HG03521 (cell line): ENCODE results near the gene MCAM.

ENCODE experiments used
- ATAC-seq: cut with Tn5 transposase; IDR thresholded peaks from one replicate; pipeline ENCODE4 v1.9.1; 2021; ENCODE audit warnings: mild to moderate bottlenecking, moderate library complexity; ENCODE audit not compliant: unreplicated experiment

MCAM gene, protein sequence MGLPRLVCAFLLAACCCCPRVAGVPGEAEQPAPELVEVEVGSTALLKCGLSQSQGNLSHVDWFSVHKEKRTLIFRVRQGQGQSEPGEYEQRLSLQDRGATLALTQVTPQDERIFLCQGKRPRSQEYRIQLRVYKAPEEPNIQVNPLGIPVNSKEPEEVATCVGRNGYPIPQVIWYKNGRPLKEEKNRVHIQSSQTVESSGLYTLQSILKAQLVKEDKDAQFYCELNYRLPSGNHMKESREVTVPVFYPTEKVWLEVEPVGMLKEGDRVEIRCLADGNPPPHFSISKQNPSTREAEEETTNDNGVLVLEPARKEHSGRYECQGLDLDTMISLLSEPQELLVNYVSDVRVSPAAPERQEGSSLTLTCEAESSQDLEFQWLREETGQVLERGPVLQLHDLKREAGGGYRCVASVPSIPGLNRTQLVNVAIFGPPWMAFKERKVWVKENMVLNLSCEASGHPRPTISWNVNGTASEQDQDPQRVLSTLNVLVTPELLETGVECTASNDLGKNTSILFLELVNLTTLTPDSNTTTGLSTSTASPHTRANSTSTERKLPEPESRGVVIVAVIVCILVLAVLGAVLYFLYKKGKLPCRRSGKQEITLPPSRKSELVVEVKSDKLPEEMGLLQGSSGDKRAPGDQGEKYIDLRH

DNA sequence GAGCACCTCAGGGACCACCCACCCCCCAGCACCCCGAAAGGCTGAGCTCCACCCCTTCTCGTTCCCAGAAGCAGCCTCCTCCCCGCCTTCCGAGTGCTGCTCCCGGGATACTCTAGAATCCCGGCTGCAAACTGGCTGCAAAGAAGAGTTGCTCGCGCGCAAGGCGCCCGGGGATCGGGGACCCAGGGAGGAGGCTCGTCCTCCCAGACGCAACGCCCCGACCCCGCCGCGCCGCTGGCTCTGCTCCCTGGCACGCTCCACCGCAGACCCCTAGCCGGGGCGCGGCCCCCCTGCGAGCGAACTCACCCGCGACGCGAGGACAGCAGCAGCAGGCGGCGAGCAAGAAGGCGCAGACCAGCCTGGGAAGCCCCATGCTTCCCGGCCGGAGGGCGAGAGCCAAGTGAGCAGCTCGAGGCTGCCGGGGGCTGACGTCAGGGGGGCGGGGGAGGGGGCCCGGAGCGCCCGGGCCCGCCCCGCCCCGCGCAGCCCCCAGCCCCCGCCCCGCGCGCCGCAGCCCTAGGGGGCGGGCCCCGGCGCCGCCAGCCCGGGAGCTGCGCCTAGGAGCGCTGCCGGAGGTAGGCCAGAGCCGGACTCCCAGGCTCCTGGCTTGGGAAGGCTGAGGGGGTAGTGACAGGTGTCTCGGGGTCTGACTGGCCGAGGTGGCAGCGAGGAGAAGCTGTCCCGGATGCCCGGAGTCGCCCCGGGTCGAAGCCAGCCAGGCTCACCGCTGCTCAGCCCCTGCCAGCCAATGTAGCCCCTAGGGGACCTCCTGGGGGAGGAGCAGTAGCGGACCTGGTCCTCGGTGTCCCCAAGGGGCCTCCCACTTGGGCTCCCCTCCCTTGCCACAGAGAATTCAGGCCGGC lies at the start of gene MCAM:
MCAM (minus strand) TSS at position 402 of the 863 bp plus-strand sequence; CDS start at position 373, 29 bp downstream.
- no peak for ATAC-seq

DNA sequence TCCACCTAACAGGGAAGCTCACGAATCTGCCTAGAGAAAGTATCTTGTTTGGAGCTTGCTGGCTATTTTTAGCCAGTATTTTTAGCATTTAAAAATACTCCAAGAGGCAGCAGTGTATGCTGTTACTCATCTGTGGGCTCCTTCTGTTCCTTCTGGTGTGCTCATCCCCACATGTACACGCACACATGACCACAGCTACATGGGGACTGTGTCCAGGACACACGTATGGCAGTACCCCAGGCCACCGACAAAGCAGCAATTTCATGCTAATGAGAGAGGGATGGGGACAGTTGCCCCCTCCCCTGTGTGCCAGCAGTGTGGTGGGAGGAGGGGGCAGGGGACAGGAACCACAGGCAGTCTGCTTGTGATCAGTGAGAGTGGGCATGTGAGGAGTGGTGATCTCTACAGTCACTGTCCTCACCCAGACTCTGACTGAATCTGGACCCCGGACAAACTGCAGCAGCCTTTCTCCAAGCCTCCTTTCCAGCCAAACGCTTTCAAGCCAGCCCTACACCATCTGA lies 48.2 kb upstream of the MCAM start:
- ATAC-seq: no peak

DNA sequence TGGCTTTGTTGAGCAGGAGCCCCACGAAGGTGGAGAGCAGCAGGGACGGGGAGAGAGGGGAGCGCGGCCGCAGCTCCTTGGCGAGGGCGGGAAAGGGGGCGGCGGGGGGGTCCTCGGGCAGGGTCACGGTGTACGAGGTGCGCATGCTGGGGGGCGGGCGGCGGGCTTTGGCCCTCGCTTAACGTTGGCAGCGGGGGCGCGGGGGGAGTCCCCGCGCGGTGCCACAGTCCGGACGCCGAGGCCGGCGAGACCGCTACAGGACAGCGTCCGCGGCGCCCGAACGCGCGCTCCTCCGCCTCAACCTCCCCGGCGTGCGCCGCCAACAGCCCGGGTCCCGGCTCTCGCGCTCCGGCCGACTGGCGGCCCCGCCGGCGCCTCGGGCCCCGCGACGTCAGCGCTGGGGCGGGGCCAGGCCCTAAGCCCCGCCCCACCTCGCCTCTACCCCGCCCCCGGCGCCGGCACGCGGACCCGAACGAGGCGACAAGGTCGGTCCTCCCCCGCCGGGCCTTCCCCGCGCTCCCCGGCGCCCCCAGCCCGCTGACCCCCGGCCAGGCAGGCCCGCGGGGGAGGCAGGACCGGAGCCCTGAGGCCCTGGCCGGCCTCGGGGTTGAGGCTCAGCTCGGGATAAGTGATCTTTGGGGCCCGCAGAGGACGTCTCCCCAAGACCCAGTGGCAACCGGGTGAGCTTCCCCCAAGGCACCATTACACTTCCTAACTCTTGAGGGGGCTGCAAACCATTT lies 47.1 kb upstream of the MCAM start:
- peak; percentile 54 for ATAC-seq

DNA sequence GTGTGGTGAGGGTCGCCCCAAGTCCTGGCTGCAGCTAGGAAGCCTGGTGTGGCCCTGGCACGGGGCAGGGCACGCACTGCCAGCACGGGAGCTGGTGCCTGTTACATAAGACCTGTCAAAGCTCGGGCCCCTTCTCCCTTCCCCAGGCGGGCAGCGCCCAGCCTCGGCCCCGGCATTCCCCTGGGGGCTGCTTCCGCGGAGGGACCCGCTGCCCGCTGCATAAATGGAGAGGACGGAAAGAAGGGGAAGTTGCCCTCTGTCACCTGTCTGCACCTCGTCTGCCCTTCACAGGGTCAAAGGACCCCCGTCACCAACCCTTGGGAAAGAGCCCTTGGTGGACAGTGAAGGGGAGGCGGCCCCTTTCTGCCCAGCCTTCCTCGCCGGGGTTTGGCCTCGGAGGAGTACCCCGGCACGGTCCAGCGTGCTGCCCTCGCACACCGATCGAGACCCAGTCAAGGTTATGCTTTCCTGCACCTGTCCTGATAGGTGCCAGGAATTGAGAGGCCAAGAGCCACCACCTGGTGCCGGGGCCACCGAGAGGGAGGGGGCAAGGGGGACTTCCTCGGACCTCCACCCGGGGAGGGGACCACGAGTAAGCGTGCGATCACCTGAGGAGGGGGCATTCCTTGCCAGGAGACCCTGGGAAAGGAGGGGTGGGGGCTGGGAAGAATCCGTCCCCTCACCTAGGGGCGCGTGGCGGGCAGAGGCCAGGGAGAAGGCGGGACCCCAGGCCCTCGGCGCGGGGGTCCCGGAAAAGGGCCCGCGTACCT lies 46.3 kb upstream of the MCAM start:
- no peak for ATAC-seq

DNA sequence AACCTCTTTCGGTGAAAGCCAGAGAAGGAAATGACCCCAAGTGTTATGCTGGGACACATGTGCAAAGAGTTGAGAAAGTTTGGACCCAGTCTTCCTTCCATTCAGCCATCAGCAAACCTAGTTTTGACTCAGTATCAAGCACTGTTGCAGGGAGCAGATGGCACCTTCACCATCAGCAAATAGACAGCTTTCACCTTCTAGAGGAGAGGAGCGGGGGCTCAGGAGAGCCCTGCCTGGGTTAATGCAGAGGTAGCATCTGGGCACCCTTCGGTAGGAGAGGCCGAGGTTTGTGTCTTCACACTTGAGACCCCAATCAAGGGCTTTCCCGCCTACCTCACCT lies 45.8 kb upstream of the MCAM start:
- no peak for ATAC-seq

DNA sequence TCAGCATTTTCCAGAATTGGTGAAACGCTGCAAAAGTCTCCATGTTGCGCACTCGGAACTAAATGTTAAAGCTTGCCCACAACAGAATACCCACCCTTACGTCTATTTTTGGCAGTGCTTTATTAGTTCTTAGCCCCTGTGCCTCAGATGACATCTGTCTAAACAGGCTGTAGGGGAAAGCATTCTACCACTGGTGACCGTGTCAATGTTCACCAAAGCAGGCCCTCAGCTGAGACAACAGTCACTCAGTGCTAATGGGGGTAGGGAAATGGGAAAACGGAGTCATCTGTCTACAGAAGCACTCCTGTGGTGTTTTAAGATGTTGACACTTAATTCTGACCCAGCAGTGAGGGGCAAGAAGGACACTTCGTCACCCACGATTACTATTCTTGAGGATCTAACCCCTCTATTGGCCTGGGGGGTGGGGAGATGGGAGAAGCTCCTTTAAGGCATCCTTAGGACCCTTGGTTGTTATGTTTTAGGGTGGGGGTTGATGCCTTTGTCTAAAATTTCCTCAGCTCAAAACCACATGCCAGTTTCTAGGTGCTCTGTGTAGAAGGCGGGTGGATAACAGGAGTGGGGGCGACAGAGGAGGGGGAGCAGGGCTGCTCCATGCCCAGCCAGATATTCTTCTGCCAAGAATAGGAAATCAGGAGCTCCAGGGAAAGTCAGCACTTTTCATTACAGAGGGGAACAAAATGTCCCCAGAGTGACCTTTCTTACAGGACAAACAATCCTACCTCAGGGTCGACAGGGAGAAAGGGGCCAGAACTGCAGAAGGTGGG lies 45.2 kb upstream of the MCAM start:
- ATAC-seq: no peak

DNA sequence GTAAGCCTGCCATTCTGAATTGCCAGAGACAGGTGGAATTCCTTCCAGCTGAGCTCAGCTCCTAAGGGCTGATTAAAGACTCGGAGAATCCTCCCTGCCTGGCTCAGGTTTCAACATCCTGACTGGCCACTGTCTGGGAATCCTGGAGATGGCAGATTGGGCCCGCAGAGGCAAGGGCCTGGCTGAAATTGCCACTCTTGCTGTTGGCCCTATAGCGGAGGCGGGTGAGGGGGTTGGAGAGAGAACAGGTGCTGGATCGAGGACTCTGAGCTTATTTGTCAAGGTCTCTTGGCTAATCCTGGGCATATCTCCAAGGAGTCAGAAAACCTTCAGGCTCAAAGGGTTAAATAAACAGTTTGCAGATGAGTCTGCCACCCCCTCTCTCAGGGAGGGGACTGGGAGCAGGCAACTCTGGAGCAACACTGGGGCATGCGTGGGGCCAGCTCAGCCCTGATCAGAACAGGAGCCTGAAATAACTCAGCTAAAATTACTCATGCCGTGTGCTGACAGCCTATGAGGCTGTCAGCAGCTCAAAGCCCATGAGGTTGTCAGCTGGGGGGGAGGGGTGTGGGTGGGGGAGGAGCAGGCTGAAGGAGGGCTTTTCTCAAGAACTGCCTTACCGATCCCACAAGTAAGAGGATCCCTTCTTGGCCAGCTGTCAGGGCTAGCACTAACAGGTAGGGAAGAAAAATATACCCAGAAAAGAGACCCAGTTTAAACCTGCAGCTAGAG lies 44.3 kb upstream of the MCAM start:
- ATAC-seq: no peak

DNA sequence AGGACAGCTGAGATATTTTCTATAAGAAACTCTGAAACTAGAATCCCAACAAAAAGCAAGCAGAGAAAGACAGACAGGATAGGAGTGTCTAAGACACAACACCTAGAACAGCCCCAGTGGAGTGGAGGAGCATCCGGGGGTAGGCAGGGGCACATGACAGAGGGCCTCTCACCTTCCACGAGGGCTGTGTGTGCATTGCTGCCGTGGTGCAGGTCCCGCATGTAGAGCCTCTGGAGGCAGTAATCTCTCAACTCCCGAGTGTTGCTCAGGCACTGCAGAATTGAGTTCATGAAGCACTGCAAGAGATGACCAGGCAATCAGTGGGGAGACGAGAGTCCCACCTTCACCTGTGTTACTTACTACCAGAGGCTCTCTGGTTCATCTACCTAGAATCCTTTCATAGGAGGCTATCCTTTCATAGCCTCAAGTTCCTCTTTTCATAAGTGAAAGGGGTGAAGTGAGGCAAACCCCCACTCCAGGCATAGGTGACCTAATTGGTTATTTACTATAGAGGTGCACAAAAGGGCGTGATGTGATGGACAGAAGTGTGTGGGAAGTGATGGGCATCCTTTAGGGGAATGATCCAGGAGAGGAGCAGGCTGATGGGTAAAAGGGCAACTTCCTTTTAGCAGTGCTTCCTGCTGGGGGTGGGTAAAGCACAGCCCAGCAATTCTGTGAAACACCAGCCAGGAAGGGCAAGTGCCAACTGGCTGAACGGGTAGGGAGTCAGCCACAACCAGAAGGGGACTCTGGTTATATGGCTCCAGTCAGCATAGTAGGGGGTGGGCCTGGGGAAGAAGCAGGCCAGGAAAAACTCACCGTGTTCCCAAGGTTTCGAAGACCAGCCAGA lies 42.7 kb upstream of the MCAM start:
- no peak for ATAC-seq

DNA sequence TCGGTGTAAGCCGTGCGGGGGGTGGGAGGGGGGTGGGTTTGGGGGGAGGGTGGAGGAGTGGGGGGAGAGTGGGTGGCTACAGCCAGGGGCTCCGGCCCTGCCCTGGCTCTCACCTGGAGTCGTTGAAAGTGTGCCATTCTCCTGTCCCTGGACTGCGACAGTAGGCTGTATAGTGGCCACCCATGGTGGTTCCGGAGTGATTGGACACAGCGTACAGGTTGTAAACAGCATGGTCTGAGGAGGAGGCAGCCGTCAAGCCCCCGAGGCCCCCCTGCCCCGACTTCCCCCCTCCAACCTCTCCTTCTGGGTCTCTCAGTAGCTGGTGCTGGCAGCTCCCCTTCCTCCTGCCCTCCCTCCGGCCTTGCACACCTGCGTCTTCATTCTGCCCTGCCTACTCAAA lies 40.1 kb upstream of the MCAM start:
- ATAC-seq: no peak

DNA sequence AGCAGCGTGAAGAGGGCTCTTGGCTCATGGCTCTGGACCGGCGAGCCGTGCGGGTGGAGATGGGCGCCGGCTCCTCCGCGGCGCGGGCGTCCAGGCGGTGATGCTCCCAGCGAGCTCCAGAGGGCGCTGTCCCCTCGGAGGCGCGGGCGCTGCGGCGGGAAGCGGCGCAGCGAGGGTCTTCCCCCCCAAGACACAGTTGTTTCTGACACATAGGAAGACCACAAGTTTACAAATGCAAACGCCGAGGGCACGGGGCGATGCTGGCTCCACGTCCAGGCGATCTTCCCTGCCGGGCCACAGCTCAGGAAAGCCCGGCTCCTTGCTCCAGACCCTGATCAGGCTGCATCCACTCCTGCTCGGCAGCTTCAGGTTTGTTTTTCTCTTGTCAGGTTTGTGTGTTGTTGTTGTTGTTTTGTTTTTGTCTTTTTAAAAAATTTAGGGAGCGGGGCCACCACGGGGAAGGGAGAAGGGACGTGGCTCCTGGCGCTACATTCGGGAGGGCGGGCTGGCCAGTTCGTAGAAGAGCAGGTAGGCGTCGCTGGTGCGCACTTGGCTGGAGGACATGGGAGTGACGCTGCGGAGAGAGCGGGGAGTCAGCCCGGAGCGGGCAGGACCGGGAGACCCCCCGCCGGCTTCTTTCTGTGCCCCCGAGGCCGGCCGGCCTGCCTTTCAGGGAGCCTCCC lies 39.6 kb upstream of the MCAM start:
- peak; percentile 66 for ATAC-seq

DNA sequence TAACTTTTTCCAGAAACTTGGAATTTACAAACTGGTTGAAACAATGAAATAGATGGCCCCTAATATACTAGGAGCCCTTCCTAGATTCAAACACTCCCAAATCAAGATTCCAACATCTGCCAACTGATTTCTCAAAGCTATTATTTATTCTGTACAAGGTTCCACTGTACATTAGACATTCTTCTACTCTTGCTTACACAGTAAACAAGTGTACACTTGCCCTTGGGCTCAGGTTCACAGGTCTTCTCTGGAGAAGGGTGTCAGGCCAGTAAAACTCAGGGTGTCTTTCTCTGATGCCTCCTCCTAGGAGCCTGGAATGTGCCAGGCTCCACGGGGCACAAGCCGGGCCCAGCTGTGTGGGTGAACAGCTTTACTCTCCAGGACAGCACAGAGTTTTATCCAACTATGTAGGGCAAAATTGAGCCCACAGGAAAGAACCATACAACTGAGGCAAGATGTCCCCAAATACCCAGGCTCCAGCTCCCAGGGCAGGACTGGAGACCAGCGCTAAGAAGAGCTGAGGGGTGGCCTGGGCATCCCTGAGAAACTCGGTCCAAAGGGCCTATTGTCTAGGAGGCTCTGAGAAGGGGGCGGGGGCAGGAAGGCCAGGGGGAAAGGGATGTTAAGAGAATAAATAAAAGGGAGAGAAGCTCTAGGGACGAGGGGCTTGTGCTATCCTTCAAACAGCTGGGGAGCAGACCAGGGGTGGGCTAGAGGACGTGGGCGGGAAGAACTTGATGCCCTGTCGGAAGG lies 38.3 kb upstream of the MCAM start:
- ATAC-seq: no peak

DNA sequence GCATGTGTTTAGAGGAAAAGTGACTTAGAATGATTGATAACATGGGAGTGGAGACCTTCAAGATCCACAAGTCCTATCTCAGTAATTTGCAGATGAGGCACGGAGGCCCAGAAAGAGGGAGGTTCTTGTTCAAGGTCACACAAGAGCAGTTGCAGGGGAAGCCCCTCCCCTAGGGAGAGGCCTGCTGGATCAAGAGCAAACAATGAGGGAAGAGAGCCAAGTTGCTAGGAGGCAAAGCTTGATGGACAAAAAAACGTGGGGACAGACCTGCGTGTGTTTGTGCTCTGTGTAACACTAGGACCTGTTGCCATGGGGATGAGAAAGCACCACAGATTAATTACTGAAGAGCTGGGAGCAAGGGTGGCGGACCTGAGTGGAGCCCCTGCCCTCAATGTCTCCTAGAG lies 35.9 kb upstream of the MCAM start:
- ATAC-seq: no peak

DNA sequence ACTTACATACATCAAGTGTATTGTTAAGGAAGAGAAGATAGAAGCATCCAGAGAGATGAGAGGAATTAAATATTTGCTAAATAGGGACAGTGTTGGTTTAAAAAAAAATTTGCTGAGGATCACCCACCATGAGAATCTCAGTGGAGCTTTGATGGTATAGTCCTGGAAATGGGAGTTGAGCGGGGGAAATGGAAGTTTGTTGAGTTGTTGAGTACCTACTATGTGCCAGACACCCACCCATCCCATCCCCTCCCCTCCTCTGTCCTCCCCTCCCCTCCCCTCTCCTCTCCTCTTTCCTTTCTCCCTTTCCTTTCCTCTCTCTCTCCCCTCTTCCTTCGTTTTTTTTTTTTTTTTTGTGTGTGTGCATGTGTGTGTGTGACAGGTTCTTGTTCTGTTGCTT lies 34.3 kb upstream of the MCAM start:
- no peak for ATAC-seq

DNA sequence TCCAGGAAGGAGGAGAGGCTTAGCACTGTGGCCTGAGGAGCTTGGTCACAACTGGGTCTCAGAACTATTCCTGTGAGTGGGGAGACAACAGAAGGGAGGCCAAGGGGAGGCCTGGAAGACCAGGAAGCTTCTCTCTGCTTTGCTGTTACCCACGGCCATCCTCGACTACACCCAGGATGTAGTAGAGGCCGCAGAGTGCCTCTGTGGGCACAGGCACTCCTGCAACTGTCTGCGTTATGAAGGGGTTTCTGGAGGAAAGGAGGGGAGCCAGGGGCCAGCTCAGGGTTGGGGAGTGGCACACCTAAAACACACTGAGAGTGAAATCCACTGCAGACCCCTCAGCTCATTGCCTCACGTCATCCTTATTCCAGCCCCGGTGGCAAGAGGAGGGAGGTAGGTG lies 33.4 kb upstream of the MCAM start:
- no peak for ATAC-seq

DNA sequence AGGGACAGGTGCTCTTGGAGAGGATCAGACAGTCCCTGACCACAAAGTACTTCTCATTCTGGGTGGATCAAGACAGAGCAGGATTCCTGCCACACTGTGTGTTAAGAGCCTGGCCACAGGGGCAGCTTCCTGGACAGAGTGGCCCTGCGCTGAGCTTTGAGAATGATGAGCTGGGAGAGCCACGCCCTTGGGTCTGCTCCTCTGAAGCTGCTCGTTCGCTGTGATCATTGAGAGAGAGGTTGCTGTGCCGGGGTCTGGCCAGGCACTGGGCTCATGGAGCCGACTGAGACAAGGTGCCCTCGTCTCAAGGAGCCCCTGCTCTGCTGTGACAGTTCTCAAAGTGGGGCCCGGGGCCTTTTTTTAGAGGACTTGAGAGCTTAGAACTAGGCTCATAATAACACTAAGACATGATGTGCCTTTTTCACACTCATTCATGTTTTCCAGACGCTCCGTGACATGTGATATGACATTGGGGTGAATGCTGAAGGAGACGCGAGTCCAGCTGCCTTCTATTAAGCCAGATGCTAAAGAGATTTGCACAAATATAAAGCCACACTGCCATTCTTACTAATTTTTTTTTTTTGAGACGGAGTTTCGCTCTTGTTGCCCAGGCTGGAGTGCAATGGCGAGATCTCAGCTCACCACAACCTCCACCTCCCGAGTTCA lies 31.1 kb upstream of the MCAM start:
- ATAC-seq: no peak

DNA sequence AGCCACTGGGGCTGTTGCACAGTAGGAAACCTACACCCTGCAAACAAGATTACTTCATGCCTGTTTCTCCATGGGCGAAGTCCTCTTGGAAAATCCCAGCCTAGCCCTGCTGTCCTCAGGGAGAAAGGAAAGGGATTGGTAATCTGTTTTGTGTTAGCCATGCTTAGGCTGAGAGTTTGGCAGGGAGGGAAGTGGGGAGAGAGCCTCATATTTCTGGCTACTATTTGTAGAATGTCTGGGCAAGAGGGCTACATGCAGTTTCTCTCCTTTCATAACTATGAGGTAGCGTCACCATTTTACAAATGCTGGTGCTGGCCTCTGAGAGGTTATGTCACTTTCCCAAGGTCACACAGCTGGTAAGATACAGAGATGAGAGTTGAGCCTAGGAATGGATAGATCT lies 30.3 kb upstream of the MCAM start:
- no peak for ATAC-seq
